HG03064 (cell line): ENCODE data around the gene UGCG.
A peak's percentile ranks its signal among the peaks of the same experiment; 100 is the strongest.
"Not testable (repeated sequence)": the region's sequence is repeated elsewhere in the genome, so short reads cannot be mapped to it uniquely, and the experiment has no call there.

Source experiments
- ATAC-seq: cut with Tn5 transposase; IDR thresholded peaks from one replicate; pipeline ENCODE4 v1.9.1; 2021; ENCODE audit warnings: low read depth; ENCODE audit not compliant: unreplicated experiment

The UGCG gene

GRCh38 chr9:111895996-111896941 lies at the start of gene UGCG:
Gene UGCG, plus strand, starts transcription at chr9:111896814. Its CDS starts 402 bp downstream, at chr9:111897216.
- ATAC-seq = peak; percentile 79

DNA sequence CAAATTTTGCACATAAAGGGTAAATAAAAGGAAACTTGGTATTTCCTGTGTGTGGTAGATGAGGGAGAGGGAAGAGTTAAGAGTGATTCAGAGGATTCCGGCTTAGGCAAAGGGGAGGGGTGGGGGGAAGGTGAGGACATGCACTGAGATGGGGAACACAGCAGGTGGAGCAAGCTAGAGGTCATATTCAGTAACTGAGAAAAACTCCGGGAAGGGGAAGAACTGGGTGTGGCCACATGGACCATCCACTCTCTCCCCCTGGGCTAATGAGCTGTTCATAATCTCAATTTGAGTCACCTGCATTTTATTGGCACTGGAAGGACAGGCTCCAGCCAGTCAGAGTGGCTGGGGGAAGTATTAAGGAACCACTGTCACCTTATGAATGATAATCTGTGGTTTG lies 45.1 kb upstream of the UGCG start:
- no peak for ATAC-seq

DNA sequence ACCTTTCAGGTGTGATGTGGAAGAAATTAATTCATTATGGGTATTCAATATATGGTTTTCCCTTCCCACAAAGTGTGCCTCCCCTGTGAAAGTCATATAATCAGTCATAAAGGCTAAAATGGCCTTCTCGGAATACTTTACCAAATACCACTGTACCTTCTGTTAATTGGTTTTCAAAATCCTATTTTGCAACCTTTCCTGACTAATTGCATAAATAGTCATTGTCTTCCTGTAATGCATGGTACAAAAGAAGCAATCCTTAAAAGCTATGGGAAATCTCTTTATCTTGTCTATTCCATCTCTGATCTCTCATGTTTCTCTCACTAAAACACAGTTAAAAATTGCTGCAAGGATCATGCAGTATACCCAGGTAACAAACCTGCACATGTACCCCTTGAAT lies 44.3 kb upstream of the UGCG start:
- ATAC-seq = no peak

DNA sequence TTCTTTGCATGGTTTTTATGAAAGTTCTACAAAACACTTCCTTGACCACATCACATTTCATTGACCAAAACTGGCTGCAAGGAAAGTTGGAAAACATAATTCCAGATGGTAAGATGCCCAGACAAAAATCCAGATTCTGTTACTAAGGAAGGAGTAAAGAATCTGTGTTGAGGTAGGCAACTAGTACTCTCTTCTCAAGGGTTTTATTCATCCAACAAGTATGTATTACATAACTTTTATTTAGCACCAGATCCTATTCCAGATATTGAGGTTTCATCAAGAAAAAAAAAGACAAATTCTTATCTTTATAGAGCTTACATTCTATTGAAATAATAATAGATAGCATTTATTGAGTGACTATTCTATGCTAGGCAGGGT lies 43.2 kb upstream of the UGCG start:
- no peak for ATAC-seq

DNA sequence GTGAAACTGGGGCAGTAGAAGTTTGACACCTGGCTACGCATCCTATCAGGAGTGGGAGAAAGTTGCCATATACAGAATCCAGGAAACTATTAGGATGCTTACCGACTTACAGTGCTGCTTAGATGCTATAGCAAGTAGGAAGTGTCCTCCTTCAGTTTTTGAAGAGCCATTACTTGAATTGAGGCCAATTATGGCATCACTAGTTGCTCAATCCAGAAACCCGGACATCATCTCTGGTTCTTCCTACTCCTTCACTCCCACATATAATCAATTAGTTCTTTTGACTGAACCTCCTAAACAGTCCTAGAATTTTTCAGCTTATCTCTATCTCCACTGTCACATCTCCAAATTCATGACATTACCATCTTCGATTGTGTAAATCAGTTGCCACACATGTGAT lies 41.8 kb upstream of the UGCG start:
- ATAC-seq = no peak

DNA sequence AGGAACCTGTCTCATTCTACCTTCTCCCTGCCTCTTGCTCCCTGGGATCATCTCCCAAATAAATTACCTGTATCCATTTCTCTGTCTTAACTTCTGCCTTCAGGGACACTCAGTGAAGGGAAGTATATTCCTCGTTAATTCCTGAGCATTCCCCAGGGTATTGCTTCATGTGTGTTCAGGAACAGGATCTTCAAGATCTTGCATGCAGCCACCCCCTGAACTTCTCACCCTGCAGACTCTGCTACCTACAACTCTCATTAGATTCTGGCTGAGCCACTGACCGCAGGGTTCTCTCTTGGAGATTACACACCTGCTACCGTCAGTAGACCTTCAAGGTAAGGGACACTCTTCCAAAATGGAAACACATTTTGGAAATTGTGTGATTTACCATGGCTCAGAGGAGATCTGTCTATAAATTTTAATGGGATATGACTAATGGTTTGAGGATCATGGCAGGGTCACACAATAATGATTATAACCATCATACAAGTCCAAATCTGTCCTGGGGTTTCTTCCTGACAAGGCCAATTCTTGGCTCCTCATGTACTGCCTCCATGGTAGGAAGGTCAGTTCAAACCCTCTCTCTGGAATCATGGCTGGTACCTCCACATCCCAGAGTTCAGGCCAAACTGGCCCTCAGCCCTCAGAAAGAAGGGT lies 38.9 kb upstream of the UGCG start:
- ATAC-seq = no peak

GRCh38 chr9:111860443-111860842 lies 36.2 kb upstream of the UGCG start:
- ATAC-seq = no peak

DNA sequence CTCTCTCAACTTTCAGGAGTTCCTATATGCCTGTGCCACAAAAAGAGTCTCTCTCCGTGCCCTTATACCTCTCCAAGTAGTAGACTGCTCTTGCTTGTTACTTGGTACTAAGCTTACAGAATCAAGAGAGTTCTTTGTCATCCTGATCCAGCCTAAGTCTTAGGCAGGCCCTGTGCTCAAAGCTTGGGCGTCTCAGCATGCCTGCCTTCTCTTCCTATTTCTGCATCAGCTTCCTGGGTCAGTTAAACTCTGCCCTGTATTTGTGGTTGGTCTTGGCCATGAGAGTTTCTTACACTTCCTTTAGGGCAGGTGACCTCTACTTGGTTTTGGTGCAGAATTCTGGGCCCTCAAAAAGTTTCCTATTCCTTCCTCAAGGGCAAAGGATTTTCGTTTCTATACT lies 33.0 kb upstream of the UGCG start:
- no peak for ATAC-seq

- no peak for ATAC-seq
Observed at GRCh38 chr9:111866976-111867375, 29.6 kb upstream of the UGCG start.

GRCh38 chr9:111868475-111868874 lies 28.1 kb upstream of the UGCG start:
- ATAC-seq = no peak

DNA sequence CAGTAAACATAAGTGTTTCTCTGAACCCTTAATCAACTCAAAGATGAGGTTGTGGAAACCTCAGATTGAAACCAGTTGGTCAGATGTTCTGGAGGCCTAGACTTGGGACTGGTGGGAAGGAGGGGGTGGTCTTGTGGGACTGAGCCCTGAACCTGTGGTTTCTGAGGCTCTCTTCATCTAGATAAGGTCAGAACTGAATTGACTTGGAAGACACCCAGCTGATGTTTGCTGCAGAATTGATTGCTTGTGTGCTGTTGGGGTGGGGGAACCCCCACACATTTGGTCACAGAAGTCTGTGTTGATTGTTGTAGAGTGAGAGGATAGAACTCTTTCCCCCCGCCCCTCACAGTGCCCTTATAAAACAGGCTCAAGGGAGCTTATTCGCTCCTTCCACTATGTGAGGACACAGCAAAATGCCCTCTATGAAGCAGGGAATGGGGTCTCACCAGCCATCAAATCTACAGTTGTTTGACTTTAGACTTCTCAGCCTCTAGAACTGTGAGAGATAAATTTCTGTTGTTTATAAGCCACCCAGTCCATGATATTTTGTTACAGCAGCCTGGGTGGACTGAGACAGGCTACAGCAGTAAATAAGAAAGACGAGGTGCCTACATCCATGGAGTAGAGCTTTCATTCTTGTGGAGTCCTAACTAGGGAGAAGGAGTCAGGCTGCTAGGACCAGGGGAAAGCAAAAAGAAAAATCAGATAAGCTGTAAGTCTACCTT lies 25.7 kb upstream of the UGCG start:
- ATAC-seq = no peak

DNA sequence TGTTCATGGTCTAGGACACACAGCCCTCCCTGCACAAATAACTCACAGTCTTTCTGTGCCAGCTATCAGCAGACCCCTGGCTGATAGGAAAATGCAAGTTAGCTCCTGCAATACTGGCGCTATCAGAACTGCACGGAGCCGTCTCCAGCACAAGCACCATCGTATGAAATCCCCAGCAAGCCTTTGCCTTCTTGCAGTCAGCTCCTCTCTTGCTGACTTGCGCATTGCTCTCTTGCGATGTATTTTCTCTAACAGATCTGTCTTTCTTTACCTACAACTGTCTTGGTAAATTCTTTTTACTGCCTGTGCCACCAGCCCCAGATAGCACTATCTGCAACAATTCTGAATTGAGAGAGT lies 25.1 kb upstream of the UGCG start:
- ATAC-seq = no peak

DNA sequence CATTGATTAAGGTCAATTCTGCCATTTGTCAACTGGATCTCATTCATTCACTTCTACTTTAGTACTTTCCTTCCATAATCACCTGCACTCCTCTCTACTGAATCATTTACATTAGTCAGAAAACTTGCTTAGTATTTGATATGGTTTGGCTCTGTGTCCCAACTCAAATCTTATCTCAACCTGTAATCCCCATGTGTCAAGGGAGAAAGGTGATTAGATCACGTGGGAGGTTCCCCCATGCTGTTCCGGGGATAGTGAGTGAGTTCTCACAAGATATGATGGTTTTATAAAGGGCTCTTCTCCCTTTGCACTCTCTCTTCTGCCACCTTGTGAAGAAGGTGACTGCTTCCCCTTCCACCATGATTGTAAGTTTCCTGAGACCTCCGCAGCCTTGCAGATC lies 23.7 kb upstream of the UGCG start:
- ATAC-seq = no peak

- ATAC-seq = no peak
Observed at GRCh38 chr9:111873901-111874300, 22.7 kb upstream of the UGCG start.

- no peak for ATAC-seq
Observed at GRCh38 chr9:111874500-111874899, 22.1 kb upstream of the UGCG start.

GRCh38 chr9:111875291-111875690 lies 21.3 kb upstream of the UGCG start:
- not testable (repeated sequence) for ATAC-seq

GRCh38 chr9:111875691-111876090 lies 20.9 kb upstream of the UGCG start:
- not testable (repeated sequence) for ATAC-seq

DNA sequence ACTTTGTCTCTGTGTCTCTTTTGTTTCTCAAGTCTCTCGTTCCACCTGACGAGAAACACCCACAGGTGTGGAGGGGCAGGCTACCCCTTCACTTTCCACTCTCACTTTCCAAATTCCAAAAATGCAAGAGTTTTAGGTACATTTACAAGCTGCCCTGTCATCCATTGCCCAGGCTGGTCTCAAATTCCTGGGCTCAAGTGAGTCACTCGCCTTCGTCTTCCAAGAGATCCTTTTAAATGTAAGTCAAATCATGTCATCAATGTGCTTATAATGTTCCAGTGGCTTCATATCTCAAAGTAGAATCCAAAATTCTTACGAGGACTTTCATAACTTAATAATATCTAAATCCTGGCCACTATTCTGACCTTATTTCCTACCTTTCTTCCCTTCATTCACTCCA lies 20.4 kb upstream of the UGCG start:
- no peak for ATAC-seq

DNA sequence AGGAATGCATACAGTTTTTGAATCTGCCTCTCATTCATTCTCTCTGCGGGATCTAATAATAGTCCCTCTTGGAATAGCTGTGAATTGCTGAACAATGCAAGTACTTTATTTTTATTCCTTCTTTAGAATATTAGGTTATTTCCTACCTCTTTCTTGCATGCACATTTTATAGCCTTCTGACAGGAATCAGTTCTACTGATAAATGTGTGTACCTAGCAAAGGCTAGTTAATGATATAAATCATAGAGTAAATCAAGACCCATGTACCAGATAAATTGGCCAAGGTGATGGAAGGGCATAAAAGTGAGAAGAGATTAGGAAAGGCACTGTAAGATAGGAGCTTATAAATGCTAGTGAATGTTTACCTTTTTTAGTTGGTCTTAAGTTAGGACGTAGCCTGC lies 19.2 kb upstream of the UGCG start:
- ATAC-seq = no peak

- no peak for ATAC-seq
Observed at GRCh38 chr9:111878946-111879345, 17.7 kb upstream of the UGCG start.

DNA sequence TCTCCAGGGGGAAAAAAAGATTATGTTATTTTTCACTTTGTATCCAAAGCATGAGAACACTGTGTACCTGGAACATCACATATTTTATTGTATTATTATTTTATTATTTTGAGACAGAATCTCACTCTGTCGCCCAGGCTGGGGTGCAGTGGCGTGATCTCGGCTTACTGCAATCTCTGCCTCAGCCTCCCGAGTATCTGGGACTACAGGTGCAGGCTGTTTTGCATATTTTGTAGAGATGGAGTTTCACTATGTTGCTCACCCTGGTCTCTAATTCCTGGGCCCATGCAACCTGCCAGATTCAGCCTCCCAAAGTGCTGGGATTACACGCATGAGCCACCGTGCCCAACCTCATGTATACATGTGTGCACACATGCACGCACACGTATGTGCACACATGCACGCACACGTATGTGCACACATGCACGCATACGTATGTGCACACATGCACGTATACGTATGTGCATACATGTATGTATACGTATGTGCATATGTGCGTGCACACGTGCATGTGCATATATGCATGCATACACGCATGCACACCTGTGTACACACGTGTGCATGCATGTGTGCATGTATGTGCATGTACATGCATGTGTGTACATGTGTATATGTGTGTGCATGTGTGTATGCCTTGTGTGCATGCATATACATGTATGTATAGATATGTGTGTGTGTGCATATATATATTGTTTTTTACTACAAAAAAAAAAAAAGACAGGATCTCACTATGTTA lies 9.5 kb upstream of the UGCG start:
- no peak for ATAC-seq
